GM12874 (cell line): ENCODE data around the gene PXDN.
A peak's percentile ranks its signal among the peaks of the same experiment; 100 is the strongest.

ENCODE experiments used
- CTCF ChIP-seq: IDR thresholded peaks from 2 replicates; pipeline ENCODE4 v1.5.1; 2011; ENCODE audit warnings: low read depth, mild to moderate bottlenecking, control low read depth, low read length, moderate library complexity; ENCODE audit not compliant: insufficient read depth

Gene PXDN

GRCh38 chr2:1754461-1755170 is 10.3 kb upstream of the PXDN start:
- no peak for TF ChIP-seq CTCF

- no peak for TF ChIP-seq CTCF
These were observed 9.7 kb upstream of the PXDN start for GRCh38 chr2:1754046-1754445.

GRCh38 chr2:1752751-1753150 is 8.4 kb upstream of the PXDN start:
- TF ChIP-seq CTCF, result no peak

GRCh38 chr2:1751767-1752725 is 7.7 kb upstream of the PXDN start:
- TF ChIP-seq CTCF, result no peak

DNA sequence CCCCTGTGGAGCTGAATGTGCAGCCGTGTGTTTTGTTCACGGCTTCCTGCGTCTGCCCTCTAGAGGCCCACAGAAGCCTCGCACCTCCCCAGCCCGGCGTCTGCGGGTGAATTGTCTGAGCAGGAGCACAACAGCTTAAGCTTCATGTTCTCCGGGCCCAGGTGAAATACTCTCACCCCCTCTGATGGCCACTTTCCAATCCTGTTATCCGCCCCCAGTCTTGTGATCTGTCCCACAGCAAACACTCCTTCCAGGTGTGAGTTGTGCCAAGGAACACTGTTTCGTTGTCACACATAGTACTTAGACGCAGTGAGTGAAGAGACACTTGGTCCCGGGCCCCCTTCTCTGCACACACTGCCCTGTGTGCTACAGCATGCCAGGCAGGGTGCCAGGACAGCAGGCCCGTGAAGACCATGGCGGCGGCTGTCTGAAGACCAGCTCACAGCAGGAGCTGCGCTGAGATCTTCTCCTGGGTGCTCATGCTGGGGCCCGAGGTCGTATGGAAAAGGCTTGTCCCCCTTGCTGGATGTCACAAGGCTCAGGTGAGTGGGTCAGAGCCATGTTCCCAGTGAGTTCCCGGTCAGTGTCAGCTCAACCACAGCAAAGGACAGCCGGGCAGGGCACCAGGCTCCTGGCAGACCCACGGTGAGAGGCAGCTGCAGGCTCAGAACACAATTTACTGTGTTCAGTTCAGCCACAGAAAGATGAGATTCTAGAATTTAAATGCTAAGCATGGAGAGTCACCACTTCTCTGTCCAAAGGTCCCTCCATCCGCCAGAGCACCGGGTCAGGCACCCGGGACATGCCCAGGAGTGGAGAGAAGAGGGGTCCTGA is 6.8 kb upstream of the PXDN start:
- TF ChIP-seq CTCF, result peak; percentile 32

DNA sequence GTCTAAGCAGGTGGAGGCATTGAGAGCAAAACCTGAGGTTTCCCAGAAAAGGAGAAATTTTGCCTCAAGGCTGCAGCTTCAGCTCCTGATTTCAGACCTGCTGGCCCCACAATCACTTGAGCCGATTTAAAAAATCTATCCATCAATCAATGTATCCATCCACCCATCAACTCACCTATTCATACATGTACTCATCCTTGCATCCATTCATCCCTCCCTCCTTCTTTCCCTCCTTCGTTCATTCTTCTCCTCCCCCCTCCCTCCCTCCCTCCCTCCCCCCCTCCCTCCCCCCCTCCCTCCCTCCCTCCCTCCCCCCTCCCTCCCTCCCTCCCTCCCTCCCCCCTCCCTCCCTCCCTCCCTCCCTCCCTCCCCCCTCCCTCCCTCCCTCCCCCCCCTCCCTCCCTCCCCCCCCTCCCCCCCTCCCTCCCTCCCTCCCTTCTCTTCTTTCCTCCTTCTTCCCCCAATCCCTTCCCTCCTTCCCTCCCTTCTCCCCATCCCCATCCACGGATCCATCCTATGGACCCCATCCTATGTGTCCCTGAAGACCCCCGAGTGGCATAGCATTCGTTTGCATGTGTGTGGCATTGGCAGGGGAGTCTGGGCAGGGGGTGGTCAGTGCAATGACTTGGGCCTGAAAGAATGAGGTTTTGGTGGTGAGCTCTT is 6.1 kb upstream of the PXDN start:
- TF ChIP-seq CTCF, result no peak
